Lung (tissue), 12 donors: ENCODE data around the gene LZTS2. TPM values are rescaled to one million over a fixed set of nuclear protein-coding genes. Genes with fewer than 3 reads are reported as not detected.

Source experiments
- ATAC-seq: fragments of 200-7000 bp; cut with Tn5 transposase; one replicate; pipeline ENCODE4 v1.9.1; 2020; ENCODE audit warnings: moderate number of reproducible peaks; ENCODE audit not compliant: insufficient read depth, low FRiP score
- DNase-seq, 3 donors: peaks; one replicate each; pipeline ENCODE4 v3.0.0-alpha.2; 2013 to 2017
- H3K27ac ChIP-seq, 2 donors: one replicate each; pipeline ENCODE4 v1.5.1; 2013; ENCODE audit warnings: mild to moderate bottlenecking in 2 of 2, moderate library complexity in 2 of 2, control low read depth in 1 of 2, inconsistent platforms in 1 of 2, low read depth in 1 of 2, low read length in 1 of 2
- H3K27me3 ChIP-seq, 3 donors: one replicate each; pipeline ENCODE4 v1.5.1; 2013; ENCODE audit warnings: low read length in 2 of 3; ENCODE audit not compliant: control insufficient read depth in 3 of 3, insufficient read depth in 3 of 3
- H3K36me3 ChIP-seq, 4 donors: one replicate each; pipeline ENCODE4 v1.5.1; 2013; ENCODE audit warnings: low read length in 4 of 4, mild to moderate bottlenecking in 1 of 4, moderate library complexity in 1 of 4; ENCODE audit not compliant: control insufficient read depth in 4 of 4, insufficient read depth in 4 of 4
- H3K4me1 ChIP-seq, 5 donors: one replicate each; pipeline ENCODE4 v1.5.1; 2013; ENCODE audit warnings: low read length in 5 of 5, mild to moderate bottlenecking in 2 of 5, moderate library complexity in 1 of 5; ENCODE audit not compliant: control insufficient read depth in 5 of 5, insufficient read depth in 5 of 5
- H3K4me3 ChIP-seq: one replicate; pipeline ENCODE4 v1.5.1; 2013; ENCODE audit warnings: mild to moderate bottlenecking, control low read depth, moderate library complexity
- H3K9ac ChIP-seq, 2 donors: one replicate each; pipeline ENCODE4 v1.5.1; 2013; ENCODE audit warnings: low read length in 2 of 2, control low read depth in 1 of 2; ENCODE audit not compliant: insufficient read depth in 1 of 2
- H3K9me3 ChIP-seq, 4 donors: one replicate each; pipeline ENCODE4 v1.5.1; 2013; ENCODE audit warnings: low read length in 3 of 4, mild to moderate bottlenecking in 1 of 4, moderate library complexity in 1 of 4; ENCODE audit not compliant: control insufficient read depth in 4 of 4, insufficient read depth in 3 of 4
- CTCF ChIP-seq: IDR thresholded peaks from 2 replicates; pipeline ENCODE4 v1.5.1; 2012; ENCODE audit warnings: mild to moderate bottlenecking; ENCODE audit errors: control extremely low read depth, extremely low read depth
- WGBS, 2 donors: extraction: QIAGEN DNeasy Blood & Tissue Kit; methylation state at CpG; one replicate each; pipeline ENCODE4 v1.1.7; 2013; 5-methylcytosine and 5-hydroxymethylcytosine counted together
- polyA plus RNA-seq, 2 donors: library from polyadenylated mRNA; stranded (reverse); fragments of 200-250 nt; gene quantifications; one replicate each; pipeline ENCODE4 v1.2.1, GENCODE V29; 2013
- total RNA-seq, 2 donors: library from RNA; depleted of rRNA in 1 of 2; stranded (reverse); fragments of >200 nt in 1 of 2; gene quantifications; one replicate each; pipeline ENCODE4 v1.2.1, GENCODE V29; 2014 to 2021
- donor health status: control.
- donor health status: control.
- donor health status: Bipolar disorder and iron deficiency.
- donor health status: healthy.
- donor health status: DM: yes; HTN: yes; CAD: no.

Gene LZTS2
- total and polyA plus RNA-seq, 4 donors, result 44.5 to 76.8 (median 55.6) TPM

DNA sequence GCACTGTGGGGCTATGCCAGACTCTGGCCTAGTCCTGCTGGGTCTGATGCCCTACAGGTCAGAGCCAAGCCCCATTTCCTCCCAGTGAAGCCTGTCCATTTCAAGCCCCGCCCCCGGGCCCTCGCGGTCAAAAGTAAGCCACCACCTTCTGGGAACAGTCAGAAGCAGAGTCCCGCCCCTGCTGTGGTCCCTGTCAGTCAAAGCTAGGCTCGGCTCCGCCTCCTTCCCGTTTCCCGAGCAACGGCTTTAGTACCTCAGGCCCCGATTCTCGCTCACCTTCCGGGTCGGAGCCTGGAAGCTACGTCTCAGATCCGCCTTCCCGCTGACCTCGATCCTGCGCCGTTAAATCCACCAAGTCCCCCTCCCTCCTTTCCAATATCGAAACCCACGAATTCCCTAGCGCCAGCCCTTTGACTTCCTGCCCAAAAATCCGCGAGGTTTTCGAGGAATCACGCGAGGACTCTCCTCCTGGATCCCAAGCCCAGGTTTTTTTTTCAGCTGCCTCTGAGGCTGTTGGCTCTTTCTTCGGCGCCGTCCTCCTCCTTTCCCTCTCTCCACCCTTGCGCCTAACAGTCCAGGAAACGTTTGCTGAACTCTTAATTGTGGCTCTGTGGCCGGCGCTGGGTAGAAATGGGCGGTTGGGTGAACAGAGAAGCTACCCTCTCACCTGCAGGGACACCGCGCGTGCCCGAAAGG, 43.2 kb downstream of the LZTS2 start:
- 5 to 6% methylated on average over 40 of the region's 40 CpGs for WGBS, 2 donors
- Histone ChIP-seq H3K36me3 (peaks cover 0 to 16% (median 4%) of the 10 kb centered on the region in 4 donors), H3K4me1 (peaks cover 0 to 30% (median 2%) of the 10 kb centered on the region in 5 donors), H3K9ac (peak overlapping the region; percentile 68 to 92), H3K27ac (peak overlapping the region; percentile 65 to 95), H3K4me3 (peak overlapping the region; percentile 43), H3K27me3 (peaks cover 0 to 25% (median 20%) of the 10 kb centered on the region in 3 donors), H3K9me3 (no peaks in the 10 kb centered on the region)
- peak; percentile 93 for ATAC-seq
- DNase-seq, result peak; percentile 93 to 98 (median 97)
- TF ChIP-seq CTCF, result no peak

- WGBS, 2 donors, result 8 to 15% methylated on average over 2 of the region's 2 CpGs
- Histone ChIP-seq H3K27ac (peak overlapping the region; percentile 65 to 95), H3K36me3 (peaks cover 0 to 12% (median 2%) of the 10 kb centered on the region in 4 donors), H3K9ac (peak overlapping the region; percentile 68 to 92), H3K4me3 (peak overlapping the region; percentile 43), H3K27me3 (peaks cover 0 to 30% (median 26%) of the 10 kb centered on the region in 3 donors), H3K4me1 (peaks cover 0 to 30% (median 4%) of the 10 kb centered on the region in 5 donors), H3K9me3 (no peaks in the 10 kb centered on the region)
- DNase-seq (peak in 1 of 3 donors; percentile 31), ATAC-seq (no peak)
- no peak for TF ChIP-seq CTCF
Measured at GRCh38 chr10:101043363-101043707, 43.7 kb downstream of the LZTS2 start.

- Histone ChIP-seq H3K4me3 (no peak overlapping the region), H3K4me1 (peaks cover 0 to 32% (median 4%) of the 10 kb centered on the region in 5 donors), H3K27me3 (peaks cover 0 to 38% (median 33%) of the 10 kb centered on the region in 3 donors), H3K9ac (no peak overlapping the region), H3K36me3 (peaks cover 0 to 7% (median 0%) of the 10 kb centered on the region in 4 donors), H3K27ac (no peak overlapping the region), H3K9me3 (no peaks in the 10 kb centered on the region)
- no peak for ATAC-seq
- TF ChIP-seq CTCF, result no peak
- WGBS, 2 donors, result 86 to 89% methylated on average over 2 of the region's 2 CpGs
- DNase-seq, result no peak
Measured at GRCh38 chr10:101044117-101044516, 44.5 kb downstream of the LZTS2 start.
